GM12873 (cell line): ENCODE data around the gene PRKCE.

Source experiments
- TF ChIP-seq, protein P1 (sequence below): IDR thresholded peaks from 2 replicates; pipeline ENCODE4 v1.5.1; 2012; ENCODE audit warnings: low read depth, mild to moderate bottlenecking, moderate library complexity, low read length, control low read depth; ENCODE audit not compliant: insufficient read depth; ENCODE audit errors: missing control alignments

PRKCE gene

DNA sequence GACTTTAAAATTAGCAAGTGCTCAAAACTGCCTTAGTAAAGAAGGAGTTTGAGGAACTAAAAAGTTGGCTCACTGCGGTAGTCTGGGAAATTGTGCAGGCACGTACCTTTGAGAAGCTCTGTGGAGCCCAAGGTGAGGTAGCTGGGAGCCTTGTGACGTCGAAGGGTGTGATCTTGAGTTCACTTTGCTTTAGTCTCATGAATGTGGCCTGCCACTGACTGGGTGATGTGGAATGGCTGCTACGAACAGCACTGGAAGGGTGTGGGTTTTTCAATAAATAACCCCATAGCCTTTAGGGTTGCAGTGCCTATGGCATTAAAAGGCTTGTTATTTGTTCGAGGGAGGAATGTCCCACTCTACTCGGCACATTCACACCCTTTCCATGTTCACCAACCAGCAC is 312.3 kb downstream of the PRKCE start:
- TF ChIP-seq, protein P1, sequence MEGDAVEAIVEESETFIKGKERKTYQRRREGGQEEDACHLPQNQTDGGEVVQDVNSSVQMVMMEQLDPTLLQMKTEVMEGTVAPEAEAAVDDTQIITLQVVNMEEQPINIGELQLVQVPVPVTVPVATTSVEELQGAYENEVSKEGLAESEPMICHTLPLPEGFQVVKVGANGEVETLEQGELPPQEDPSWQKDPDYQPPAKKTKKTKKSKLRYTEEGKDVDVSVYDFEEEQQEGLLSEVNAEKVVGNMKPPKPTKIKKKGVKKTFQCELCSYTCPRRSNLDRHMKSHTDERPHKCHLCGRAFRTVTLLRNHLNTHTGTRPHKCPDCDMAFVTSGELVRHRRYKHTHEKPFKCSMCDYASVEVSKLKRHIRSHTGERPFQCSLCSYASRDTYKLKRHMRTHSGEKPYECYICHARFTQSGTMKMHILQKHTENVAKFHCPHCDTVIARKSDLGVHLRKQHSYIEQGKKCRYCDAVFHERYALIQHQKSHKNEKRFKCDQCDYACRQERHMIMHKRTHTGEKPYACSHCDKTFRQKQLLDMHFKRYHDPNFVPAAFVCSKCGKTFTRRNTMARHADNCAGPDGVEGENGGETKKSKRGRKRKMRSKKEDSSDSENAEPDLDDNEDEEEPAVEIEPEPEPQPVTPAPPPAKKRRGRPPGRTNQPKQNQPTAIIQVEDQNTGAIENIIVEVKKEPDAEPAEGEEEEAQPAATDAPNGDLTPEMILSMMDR: no peak

DNA sequence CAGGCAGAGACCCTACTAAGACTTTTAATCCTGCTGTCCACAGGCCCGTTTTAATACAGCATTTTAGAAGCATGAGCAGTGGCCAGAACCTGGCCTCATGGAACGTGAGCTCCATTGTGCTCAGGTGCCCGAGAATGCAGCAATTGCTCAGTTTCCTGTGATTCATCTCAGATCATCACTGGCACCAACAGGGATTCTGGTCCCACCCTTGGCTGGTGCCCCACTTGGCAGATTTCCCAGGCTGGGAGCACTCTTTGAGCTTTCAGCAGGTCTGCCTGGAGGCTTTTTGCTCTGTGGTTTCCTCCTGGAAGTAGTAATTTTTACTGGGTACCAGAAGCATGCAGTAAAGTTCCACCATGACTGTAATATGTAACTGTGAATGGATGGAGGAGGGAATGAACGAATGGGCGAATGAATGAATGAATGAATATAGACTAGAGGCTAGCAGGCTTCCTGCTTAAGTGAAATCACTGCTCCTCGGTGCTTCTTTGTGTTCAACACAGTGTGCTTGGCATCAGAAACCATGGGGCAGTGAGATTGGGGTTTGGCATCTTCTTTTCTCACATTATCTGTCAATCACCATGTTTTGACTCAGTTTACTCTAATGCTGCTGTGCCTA is 312.9 kb downstream of the PRKCE start:
- TF ChIP-seq, protein P1: no peak

DNA sequence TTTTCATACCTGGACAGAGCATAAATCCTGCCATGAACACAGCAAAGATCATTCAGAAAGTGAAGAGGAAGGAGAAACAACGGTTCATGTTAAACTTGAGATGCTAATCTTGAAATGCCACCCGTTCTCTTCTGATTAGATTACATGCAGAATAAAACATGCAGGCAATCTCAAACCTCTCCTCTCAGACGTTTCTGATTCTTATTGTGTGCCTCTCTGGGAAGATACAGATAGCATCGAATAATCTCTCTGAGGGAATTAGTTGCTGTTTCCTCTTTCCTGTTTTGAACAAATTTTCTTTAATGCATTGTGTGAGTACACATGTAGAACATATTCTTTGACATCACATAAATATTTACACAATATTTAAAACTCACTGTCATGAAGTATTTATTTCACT is 313.4 kb downstream of the PRKCE start:
- TF ChIP-seq, protein P1: no peak

DNA sequence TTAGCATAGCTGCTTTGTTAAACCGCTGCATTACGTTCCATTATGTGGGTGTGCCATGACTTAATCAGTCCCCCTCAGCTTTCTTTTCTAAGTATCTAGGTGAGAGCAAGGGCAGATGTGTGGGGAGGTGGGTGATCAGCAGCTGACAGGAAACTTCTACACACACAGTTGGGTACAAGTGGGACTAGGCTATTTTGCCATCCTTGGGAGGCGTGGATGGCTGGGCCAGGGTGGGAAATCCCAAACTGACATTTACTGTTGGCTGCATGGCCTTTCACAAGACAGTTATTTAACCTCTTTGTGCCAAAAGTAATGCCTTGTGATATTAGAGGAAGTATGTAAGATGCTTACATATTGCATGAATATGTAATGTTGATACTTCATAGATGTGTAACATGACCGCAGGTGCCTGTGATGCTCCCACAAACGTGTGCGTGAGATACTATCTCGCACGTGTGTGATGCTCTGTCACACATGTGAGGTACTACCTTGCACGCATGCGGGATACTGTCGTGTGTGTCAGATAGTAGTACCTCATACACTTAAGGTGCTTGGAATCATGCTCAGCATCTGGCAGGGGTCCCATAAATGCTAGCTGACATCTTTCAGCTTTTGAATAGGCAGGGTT is 314.5 kb downstream of the PRKCE start:
- TF ChIP-seq, protein P1: no peak

DNA sequence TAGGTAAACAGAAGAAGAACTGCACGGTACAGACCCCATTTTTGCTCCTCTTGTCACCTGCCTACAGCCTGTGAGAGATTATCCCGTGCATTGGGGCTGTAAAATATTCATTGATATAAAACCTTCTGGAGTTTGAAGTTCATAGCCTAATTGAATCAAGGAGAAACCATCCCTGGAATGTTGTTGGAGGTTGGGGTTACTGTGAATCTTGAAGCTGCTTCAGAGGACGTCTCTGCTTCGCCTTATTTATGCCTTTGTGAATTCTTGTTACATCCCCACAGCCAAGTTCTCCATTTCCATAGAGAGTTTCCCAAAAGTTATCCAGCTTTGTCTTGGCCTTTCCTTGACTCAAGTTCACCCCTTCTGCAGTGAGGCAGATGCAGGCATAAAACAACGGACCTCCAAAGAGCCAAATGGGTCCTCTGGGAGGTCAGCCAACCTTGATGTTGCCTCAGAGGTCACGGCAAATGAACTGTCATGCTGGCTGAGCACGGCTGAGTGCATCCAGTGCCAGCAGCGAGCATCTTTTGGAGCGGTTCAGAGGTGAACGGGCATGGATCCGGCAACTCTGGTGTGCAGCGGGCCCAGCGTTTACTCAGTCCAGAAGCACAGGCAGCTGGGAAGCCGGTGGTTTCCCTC is 317.6 kb downstream of the PRKCE start:
- TF ChIP-seq, protein P1: no peak

DNA sequence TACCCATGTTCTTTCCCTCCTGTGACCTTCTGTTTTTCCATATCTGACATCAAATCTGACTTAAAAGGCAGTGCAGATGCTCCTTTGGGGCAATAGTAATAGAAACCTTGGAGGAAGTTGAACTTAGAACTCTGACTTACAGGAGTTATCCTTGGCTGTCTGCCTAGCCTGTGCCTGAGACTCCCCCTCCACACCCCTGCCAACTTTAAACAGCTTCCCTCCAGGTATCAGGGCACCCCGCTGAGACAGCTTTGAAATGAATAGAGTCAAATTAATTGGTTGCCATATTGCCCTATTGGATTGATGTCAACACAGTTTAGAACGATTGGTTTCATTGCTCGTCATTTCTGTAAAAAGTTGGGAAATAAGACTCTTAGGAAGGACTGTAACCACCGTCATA is 322.0 kb downstream of the PRKCE start:
- TF ChIP-seq, protein P1: no peak

DNA sequence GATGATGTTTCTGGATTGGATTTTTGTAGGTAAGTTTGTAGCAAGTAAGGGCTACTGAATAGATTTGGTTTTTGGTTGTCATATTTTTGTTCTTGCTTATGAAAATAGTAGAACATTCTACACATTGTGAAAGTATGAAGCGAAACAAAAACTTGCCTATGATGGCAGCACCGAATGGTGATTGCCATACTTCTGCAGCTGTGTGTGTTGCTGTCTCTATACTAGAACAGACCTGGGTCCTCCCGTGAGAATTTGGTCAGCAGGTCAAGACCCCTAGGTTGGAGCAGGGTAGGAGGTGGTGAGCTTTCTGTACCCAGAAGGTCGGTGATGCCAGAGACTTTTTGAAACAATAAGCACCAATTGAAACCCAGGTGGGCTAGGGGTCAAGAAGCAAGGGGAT is 322.6 kb downstream of the PRKCE start:
- TF ChIP-seq, protein P1: no peak
